Psoas muscle (tissue), 8 donors: ENCODE data around the gene HSDL2. TPM values are rescaled to one million over a fixed set of nuclear protein-coding genes. Genes with fewer than 3 reads are reported as not detected.

Experiments
- ATAC-seq, 4 donors: fragments of 200-7000 bp; cut with Tn5 transposase; one replicate each; pipeline ENCODE4 v1.9.1; 2020; ENCODE audit warnings: moderate library complexity in 3 of 4, mild to moderate bottlenecking in 2 of 4
- DNase-seq, 2 donors: peaks; one replicate each; pipeline ENCODE4 v3.0.0-alpha.2; 2020
- H3K27ac ChIP-seq: fragments of 200-600 bp; one replicate; pipeline ENCODE4 v1.8.0; 2022
- H3K27me3 ChIP-seq, 3 donors: fragments of 200-600 bp in 1 of 3; one replicate each; pipeline versions ENCODE4 v1.6.1 to v1.8.0; 2013 to 2022; ENCODE audit warnings: low read length in 2 of 3, mild to moderate bottlenecking in 2 of 3, moderate library complexity in 1 of 3; ENCODE audit not compliant: insufficient read depth in 3 of 3
- H3K36me3 ChIP-seq, 2 donors: fragments of 200-600 bp in 1 of 2; one replicate each; pipeline versions ENCODE4 v1.6.1 to v1.8.0; 2013 to 2022; ENCODE audit warnings: low read depth in 1 of 2, mild to moderate bottlenecking in 1 of 2, moderate library complexity in 1 of 2; ENCODE audit not compliant: insufficient read depth in 1 of 2
- H3K4me1 ChIP-seq: fragments of 200-600 bp; one replicate; pipeline ENCODE4 v1.8.0; 2022
- H3K4me3 ChIP-seq: fragments of 200-600 bp; one replicate; pipeline ENCODE4 v1.8.0; 2022; ENCODE audit warnings: mild to moderate bottlenecking
- H3K9me3 ChIP-seq: fragments of 200-600 bp; one replicate; pipeline ENCODE4 v1.8.0; 2022
- WGBS, 3 donors: extraction: QIAGEN DNeasy Blood & Tissue Kit; methylation state at CpG; one replicate each; pipeline versions ENCODE4 v1.1.6 to v1.1.7; 2013; 5-methylcytosine and 5-hydroxymethylcytosine counted together
- intact Hi-C, 2 donors: fragments of 100-400 bp; cut with DNase I; formaldehyde crosslinking; loops; one replicate each; pipeline versions ENCODE4 v1.11.0 to v1.14.2; 2022
- polyA plus RNA-seq, 3 donors: library from polyadenylated mRNA; stranded (reverse); fragments of 200-250 nt; gene quantifications; one replicate each; pipeline ENCODE4 v1.2.3, GENCODE V29; 2013
- total RNA-seq, 4 donors: library from RNA; stranded (reverse); fragmentation: NEBNext Ultra II Directional in 2 of 4; extraction: Animal tissue kit (Norgen Biotek cat#: 25700) in 2 of 4; gene quantifications; one replicate each; pipeline versions ENCODE4 v1.2.1 to v1.2.4, GENCODE V29; 2021 to 2023
- TF ChIP-seq, protein P1 (sequence below): fragments of 200-600 bp; IDR thresholded peaks from one replicate; pipeline ENCODE4 v1.8.0; 2022; ENCODE audit warnings: antibody characterized with exemption
- donor health status: healthy with polysubstance abuse.
- donor health status: DM: no; HTN: no; CAD: no; lungs with moderate emphysema.
- donor health status: Bipolar disorder and iron deficiency.
- donor health status: healthy.
- donor health status: DM: yes; HTN: yes; CAD: no.
- donor health status: DM: no; HTN: no; CAD: no.
- donor health status: DM: no; HTN: no; CAD: no.
- donor health status: DM: yes; HTN: yes; CAD: no.

The HSDL2 gene
- total and polyA plus RNA-seq, 7 donors: 62.1 to 119 (median 86.8) TPM

GRCh38 chr9:112332977-112333638, 46.8 kb upstream of the HSDL2 start, which contains the start of gene PTBP3:
Gene PTBP3 (minus strand): TSS chr9:112333619. CDS start chr9:112297865, 35,754 bp downstream.
- Histone ChIP-seq H3K27ac (peak within 1 kb of the TSS; percentile 94), H3K27me3 (no peaks in the 10 kb centered on the region), H3K36me3 (no peaks in the 10 kb centered on the region), H3K9me3 (no peaks in the 10 kb centered on the region), H3K4me3 (peak within 1 kb of the TSS; percentile 76), H3K4me1 (peaks cover 17% of the 10 kb centered on the region)
- peak; percentile 67 to 84 (median 74) for ATAC-seq
- WGBS, 3 donors: 0 to 1% (median 1%) methylated on average over 50 to 90 of the region's 90 CpGs
- TF ChIP-seq, protein P1, sequence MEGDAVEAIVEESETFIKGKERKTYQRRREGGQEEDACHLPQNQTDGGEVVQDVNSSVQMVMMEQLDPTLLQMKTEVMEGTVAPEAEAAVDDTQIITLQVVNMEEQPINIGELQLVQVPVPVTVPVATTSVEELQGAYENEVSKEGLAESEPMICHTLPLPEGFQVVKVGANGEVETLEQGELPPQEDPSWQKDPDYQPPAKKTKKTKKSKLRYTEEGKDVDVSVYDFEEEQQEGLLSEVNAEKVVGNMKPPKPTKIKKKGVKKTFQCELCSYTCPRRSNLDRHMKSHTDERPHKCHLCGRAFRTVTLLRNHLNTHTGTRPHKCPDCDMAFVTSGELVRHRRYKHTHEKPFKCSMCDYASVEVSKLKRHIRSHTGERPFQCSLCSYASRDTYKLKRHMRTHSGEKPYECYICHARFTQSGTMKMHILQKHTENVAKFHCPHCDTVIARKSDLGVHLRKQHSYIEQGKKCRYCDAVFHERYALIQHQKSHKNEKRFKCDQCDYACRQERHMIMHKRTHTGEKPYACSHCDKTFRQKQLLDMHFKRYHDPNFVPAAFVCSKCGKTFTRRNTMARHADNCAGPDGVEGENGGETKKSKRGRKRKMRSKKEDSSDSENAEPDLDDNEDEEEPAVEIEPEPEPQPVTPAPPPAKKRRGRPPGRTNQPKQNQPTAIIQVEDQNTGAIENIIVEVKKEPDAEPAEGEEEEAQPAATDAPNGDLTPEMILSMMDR: no peak
- intact Hi-C loops: loop anchor here (5.0 to 10.0 kb wide), 4 partner anchors 168 to 848 kb away; partner anchors contain the start of genes UGCG (in 2 of the 2) and ECPAS (in 1 of the 2)
- DNase-seq: peak; percentile 81 to 89

DNA sequence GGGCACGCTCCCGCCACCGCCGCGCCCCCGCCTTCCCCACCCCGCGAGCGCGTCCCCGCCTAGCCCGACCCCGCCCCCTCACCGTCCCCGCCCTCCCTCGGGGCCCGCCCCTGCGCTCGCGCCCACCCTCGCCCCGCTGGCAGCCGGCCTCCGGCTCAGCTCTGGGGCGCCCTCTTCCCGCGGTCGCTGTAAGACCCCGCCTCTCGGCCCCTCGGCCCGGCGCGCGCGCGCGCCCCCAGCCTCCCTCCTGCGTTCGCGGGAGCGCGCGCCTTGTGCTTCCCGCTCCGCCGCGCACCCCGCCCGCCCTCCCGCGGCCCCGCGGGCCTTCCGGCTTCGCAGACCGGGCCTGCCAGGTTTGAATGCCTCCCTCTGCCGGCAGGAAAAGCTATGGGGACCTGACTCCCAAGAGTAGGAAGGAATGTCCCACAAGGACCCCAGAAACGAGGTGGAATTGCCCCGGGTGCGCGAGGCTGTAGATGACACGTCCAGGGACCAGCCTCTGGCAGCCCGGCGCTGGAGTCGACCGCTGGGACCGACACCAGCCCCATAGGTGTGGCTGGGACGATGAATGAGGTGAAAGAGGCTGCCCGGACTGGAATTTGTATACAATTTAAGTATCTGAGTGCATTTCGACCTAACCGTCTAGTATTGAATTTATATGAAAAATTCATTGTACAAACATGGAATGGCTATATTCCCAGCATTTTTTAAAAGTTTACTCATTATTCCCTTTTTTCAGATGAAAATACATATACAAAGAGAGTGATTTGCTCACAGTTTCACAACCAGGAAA, 46.1 kb upstream of the HSDL2 start:
- TF ChIP-seq, protein P1: peak; percentile 61
- 1% methylated on average over 17 to 70 of the region's 72 CpGs for WGBS, 3 donors
- DNase-seq (peak; percentile 96 to 97), ATAC-seq (peak; percentile 92 to 96 (median 93))
- peak overlapping the region; percentile 76 for H3K4me3 ChIP-seq
- intact Hi-C loops: loop anchor here (5.0 to 10.0 kb wide), 4 partner anchors 169 to 849 kb away; partner anchors contain the start of genes UGCG (in 2 of the 2) and ECPAS (in 1 of the 2)
- peak overlapping the region; percentile 94 for H3K27ac ChIP-seq
- no peaks in the 10 kb centered on the region for H3K27me3 ChIP-seq
- no peaks in the 10 kb centered on the region for H3K9me3 ChIP-seq
- no peaks in the 10 kb centered on the region for H3K36me3 ChIP-seq
- peaks cover 21% of the 10 kb centered on the region for H3K4me1 ChIP-seq

GRCh38 chr9:112334432-112334841, 45.5 kb upstream of the HSDL2 start:
- peak overlapping the region; percentile 94 for H3K27ac ChIP-seq
- ATAC-seq (no peak), DNase-seq (no peak)

GRCh38 chr9:112337547-112337946, 42.4 kb upstream of the HSDL2 start:
- 71 to 77% (median 72%) methylated on average over 1 of the region's 1 CpG for WGBS, 3 donors
- ATAC-seq (no peak), DNase-seq (no peak)
- intact Hi-C loops: loop anchor here (5.0 to 10.0 kb wide), 4 partner anchors 40 to 853 kb away; partner anchors contain the start of genes ECPAS (in 1 of the 2) and UGCG (in 1 of the 2)
- Histone ChIP-seq H3K27me3 (no peaks in the 10 kb centered on the region), H3K27ac (no peak overlapping the region), H3K9me3 (no peaks in the 10 kb centered on the region), H3K36me3 (no peaks in the 10 kb centered on the region), H3K4me3 (no peak overlapping the region), H3K4me1 (peaks cover 13% of the 10 kb centered on the region)
- TF ChIP-seq, protein P1: no peak

More at GRCh38 chr9:112334432-112334841, 45.5 kb upstream of the HSDL2 start:
- Histone ChIP-seq H3K4me3 (peak overlapping the region; percentile 76), H3K4me1 (peaks cover 23% of the 10 kb centered on the region), H3K36me3 (no peaks in the 10 kb centered on the region), H3K27me3 (no peaks in the 10 kb centered on the region), H3K9me3 (no peaks in the 10 kb centered on the region)
- 38 to 41% (median 40%) methylated on average over 8 of the region's 8 CpGs for WGBS, 3 donors
- intact Hi-C loops: loop anchor here (5.0 to 10.0 kb wide), 4 partner anchors 170 to 850 kb away; partner anchors contain the start of genes UGCG (in 2 of the 2) and ECPAS (in 1 of the 2)
- TF ChIP-seq, protein P1: no peak
